ENCODE results near the gene CDC42EP4. TPM values are rescaled to one million over a fixed set of nuclear protein-coding genes. Genes with fewer than 3 reads are reported as not detected.
A peak's percentile ranks its signal among the peaks of the same experiment; 100 is the strongest.

Gene CDC42EP4
- total RNA-seq, 1 experiment from 2014 or later = 25.8 TPM

- CTCF ChIA-PET = interaction anchor here (0.8 kb wide), 1 partner anchor 79 kb away, joined by 3 read pairs; no protein-coding TSS in a partner anchor
- peak in 1 of 2 experiments; percentile 18 for DNase-seq
- Mint-ChIP-seq H3K27me3 (ENCODE audit: insufficient read depth, unreplicated experiment) (no peaks in the 10 kb centered on the region), H3K36me3 (ENCODE audit: insufficient read depth, unreplicated experiment) (peaks cover 28% of the 10 kb centered on the region), H3K27ac (ENCODE audit: unreplicated experiment) (peak overlapping the region; percentile 79), H3K4me3 (ENCODE audit: unreplicated experiment) (no peak overlapping the region), H3K4me1 (ENCODE audit: low read depth, unreplicated experiment) (peaks cover 57% of the 10 kb centered on the region), H3K9me3 (ENCODE audit: unreplicated experiment) (no peaks in the 10 kb centered on the region)
- no peaks in the 10 kb centered on the region for H3K27me3 ChIP-seq (replicated peaks; ENCODE audit: control insufficient read depth, insufficient read depth, low read length)
- no peak for TF ChIP-seq CTCF (IDR thresholded peaks at IDR 0.05; ENCODE audit: insufficient read depth in 1 of 2, low read depth in 1 of 2, low read length in 1 of 2, severe bottlenecking in 1 of 2, unreplicated experiment in 1 of 2)
- H3K36me3 ChIP-seq (ENCODE audit: control insufficient read depth, insufficient read depth, low read length) = no peaks in the 10 kb centered on the region; the same call in 1 of the 2 replicates
- BruUV-seq (replicated peaks) = no TSS peak
- H3K4me3 ChIP-seq (ENCODE audit: low read depth, low read length) = no peak overlapping the region
- peaks cover 41% of the 10 kb centered on the region for H3K4me1 ChIP-seq
- POLR2A ChIA-PET = no interaction called here
- no peaks in the 10 kb centered on the region for H3K9me3 ChIP-seq
- intact Hi-C loops (cut with micrococcal nuclease; ENCODE audit: unreplicated experiment) = no loop called here
These were observed 21.2 kb downstream of the CDC42EP4 start for GRCh38 chr17:73290399-73291259.

DNA sequence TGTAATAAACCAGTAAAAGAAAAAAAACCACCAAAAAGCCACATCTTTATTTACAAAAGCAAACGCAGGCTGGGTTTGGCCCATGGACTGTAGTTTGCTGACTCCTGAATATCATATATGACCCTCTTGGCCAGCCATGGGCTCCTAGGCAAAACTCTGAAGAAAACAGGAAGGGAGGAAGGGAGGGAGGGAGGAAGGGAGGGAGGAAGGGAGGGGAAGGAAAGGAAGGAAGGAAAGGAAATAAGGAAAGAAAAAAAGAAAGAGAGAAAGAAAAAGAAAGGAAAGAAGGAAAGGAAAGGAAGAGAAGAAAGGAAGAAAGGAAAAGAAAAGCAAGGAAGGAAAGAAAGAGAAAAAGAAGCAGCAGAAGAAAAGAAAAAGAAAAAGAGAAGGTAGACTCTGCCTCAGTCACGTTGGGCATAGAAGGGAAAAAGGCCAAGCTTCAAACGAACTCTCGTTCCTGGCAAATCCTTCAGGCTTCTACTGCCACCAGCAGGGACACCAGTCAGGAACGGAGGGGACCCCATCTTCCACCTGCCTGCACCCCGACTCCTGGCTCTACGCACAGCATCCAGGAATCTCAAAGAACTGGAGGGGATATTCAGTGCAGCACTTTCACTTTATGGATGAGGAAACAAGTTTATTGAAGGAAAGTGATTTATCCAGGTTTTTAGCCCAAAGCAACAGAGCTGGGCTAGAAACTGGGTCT is 22.1 kb downstream of the CDC42EP4 start:
- H3K9me3 ChIP-seq = no peaks in the 10 kb centered on the region
- TF ChIP-seq CTCF (IDR thresholded peaks at IDR 0.05; ENCODE audit: insufficient read depth in 1 of 2, low read depth in 1 of 2, low read length in 1 of 2, severe bottlenecking in 1 of 2, unreplicated experiment in 1 of 2) = no peak
- ChIA-PET POLR2A (interaction anchor here (1.0 kb wide), 1 partner anchor 21 kb away, joined by 3 read pairs; no protein-coding TSS in a partner anchor), CTCF (no interaction called here)
- H3K4me1 ChIP-seq = peaks cover 41% of the 10 kb centered on the region
- intact Hi-C loops (cut with micrococcal nuclease; ENCODE audit: unreplicated experiment) = loop anchor here (2.0 kb wide), 1 partner anchor 19 kb away; no protein-coding TSS in a partner anchor
- H3K36me3 ChIP-seq (ENCODE audit: control insufficient read depth, insufficient read depth, low read length) = no peaks in the 10 kb centered on the region; the same call in 1 of the 2 replicates
- no peak for DNase-seq
- H3K4me3 ChIP-seq (ENCODE audit: low read depth, low read length) = no peak overlapping the region
- Mint-ChIP-seq H3K27ac (ENCODE audit: unreplicated experiment) (peak overlapping the region; percentile 85), H3K27me3 (ENCODE audit: insufficient read depth, unreplicated experiment) (no peaks in the 10 kb centered on the region), H3K9me3 (ENCODE audit: unreplicated experiment) (no peaks in the 10 kb centered on the region), H3K36me3 (ENCODE audit: insufficient read depth, unreplicated experiment) (peaks cover 28% of the 10 kb centered on the region), H3K4me1 (ENCODE audit: low read depth, unreplicated experiment) (peaks cover 57% of the 10 kb centered on the region), H3K4me3 (ENCODE audit: unreplicated experiment) (peak overlapping the region; percentile 33)
- H3K27me3 ChIP-seq (replicated peaks; ENCODE audit: control insufficient read depth, insufficient read depth, low read length) = no peaks in the 10 kb centered on the region
- no TSS peak for BruUV-seq (replicated peaks)

Data from Caco-2 (cell line).